MM.1S (cell line): ENCODE measurements around the gene B4GALT6.

Source experiments
- EZH2 ChIP-seq: fragments of 300-600 bp; sonication (generic); optimal IDR thresholded peaks from 2 replicates; pipeline ENCODE3; 2017; ENCODE audit warnings: low read depth, mild to moderate bottlenecking, antibody characterized with exemption, low read length, mixed read lengths
- EZH2phosphoT487 ChIP-seq: fragments of 300-600 bp; sonication (generic); IDR thresholded peaks from 2 replicates; pipeline ENCODE4 v1.6.1; 2018; ENCODE audit warnings: antibody characterized with exemption, low read length
- TF ChIP-seq, protein P1 (sequence below): fragments of 300-600 bp; sonication (generic); IDR thresholded peaks from 2 replicates; pipeline ENCODE4 v1.5.1; 2016; ENCODE audit warnings: antibody characterized with exemption, low read length, mixed read lengths

DNA sequence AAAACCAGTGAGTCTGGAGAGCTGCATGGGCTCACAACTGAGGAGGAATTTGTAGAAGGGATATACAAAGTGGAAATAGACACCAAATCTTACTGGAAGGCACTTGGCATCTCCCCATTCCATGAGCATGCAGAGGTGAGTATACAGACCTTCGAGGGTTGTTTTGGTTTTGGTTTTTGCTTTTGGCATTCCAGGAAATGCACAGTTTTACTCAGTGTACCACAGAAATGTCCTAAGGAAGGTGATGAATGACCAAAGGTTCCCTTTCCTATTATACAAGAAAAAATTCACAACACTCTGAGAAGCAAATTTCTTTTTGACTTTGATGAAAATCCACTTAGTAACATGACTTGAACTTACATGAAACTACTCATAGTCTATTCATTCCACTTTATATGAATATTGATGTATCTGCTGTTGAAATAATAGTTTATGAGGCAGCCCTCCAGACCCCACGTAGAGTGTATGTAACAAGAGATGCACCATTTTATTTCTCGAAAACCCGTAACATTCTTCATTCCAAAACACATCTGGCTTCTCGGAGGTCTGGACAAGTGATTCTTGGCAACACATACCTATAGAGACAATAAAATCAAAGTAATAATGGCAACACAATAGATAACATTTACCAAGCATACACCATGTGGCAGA lies 89.1 kb downstream of the B4GALT6 start:
- TF ChIP-seq, protein P1, sequence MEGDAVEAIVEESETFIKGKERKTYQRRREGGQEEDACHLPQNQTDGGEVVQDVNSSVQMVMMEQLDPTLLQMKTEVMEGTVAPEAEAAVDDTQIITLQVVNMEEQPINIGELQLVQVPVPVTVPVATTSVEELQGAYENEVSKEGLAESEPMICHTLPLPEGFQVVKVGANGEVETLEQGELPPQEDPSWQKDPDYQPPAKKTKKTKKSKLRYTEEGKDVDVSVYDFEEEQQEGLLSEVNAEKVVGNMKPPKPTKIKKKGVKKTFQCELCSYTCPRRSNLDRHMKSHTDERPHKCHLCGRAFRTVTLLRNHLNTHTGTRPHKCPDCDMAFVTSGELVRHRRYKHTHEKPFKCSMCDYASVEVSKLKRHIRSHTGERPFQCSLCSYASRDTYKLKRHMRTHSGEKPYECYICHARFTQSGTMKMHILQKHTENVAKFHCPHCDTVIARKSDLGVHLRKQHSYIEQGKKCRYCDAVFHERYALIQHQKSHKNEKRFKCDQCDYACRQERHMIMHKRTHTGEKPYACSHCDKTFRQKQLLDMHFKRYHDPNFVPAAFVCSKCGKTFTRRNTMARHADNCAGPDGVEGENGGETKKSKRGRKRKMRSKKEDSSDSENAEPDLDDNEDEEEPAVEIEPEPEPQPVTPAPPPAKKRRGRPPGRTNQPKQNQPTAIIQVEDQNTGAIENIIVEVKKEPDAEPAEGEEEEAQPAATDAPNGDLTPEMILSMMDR, result no peak
- TF ChIP-seq EZH2phosphoT487 (no peak), EZH2 (no peak)
